Colonic mucosa (tissue), 4 donors: ENCODE data around the gene MYLK. TPM values are rescaled to one million over a fixed set of nuclear protein-coding genes. Genes with fewer than 3 reads are reported as not detected.

ENCODE experiments used
- DNase-seq: peaks from one replicate; pipeline ENCODE4 v3.0.0-alpha.2; 2020
- H3K27ac ChIP-seq: fragments of 200-600 bp; one replicate; pipeline ENCODE4 v1.8.0; 2021
- H3K27me3 ChIP-seq: fragments of 200-600 bp; one replicate; pipeline ENCODE4 v1.8.0; 2021
- H3K36me3 ChIP-seq: fragments of 200-600 bp; one replicate; pipeline ENCODE4 v1.8.0; 2021
- H3K4me1 ChIP-seq: fragments of 200-600 bp; one replicate; pipeline ENCODE4 v1.8.0; 2021; ENCODE audit warnings: mild to moderate bottlenecking
- H3K4me3 ChIP-seq: fragments of 200-600 bp; one replicate; pipeline ENCODE4 v1.8.0; 2021
- H3K9ac ChIP-seq, 2 donors: one replicate each; pipeline ENCODE4 v1.7.0; 2013; ENCODE audit warnings: control low read depth in 2 of 2, low read depth in 2 of 2, low read length in 2 of 2
- H3K9me3 ChIP-seq: fragments of 200-600 bp; one replicate; pipeline ENCODE4 v1.8.0; 2021
- intact Hi-C: fragments of 100-400 bp; cut with DNase I; formaldehyde crosslinking; loops from one replicate; pipeline ENCODE4 v1.14.1; 2022
- total RNA-seq, 2 donors: library from RNA; stranded (reverse); fragmentation: NEBNext Ultra II Directional in 1 of 2; extraction: Animal tissue kit (Norgen Biotek cat#: 25700) in 1 of 2; gene quantifications; one replicate each; pipeline ENCODE4 v1.2.1, GENCODE V29; 2021
- TF ChIP-seq, protein P1 (sequence below): fragments of 200-600 bp; IDR thresholded peaks from one replicate; pipeline ENCODE4 v1.8.0; 2022; ENCODE audit warnings: antibody characterized with exemption, mild to moderate bottlenecking
- donor health status: healthy.
- donor health status: DM: no; HTN: no; CAD: no.
- donor health status: DM: no; HTN: no; CAD: no.

Gene MYLK
- total RNA-seq, 2 donors from 2014 or later: 58.8 to 267 TPM

DNA sequence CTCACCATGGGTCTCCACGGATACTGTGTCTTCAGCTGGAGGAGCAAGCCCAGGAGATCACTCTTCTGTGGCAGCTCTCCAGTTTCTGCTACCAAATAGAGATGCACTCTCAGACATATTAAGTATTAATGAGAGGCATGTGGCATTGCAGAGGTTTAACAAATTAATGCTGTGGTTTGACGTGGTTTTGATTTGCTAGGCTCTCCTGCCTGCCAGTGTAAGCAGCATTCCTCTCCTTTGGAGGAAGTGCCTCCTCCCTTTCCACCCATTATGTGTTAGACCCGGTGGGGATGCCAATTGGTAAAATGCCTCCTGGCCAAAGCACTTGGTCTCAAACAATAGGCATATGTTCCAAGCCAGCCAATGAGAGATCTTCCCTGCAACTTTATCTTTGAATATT lies 124.8 kb downstream of the MYLK start:
- TF ChIP-seq, protein P1, sequence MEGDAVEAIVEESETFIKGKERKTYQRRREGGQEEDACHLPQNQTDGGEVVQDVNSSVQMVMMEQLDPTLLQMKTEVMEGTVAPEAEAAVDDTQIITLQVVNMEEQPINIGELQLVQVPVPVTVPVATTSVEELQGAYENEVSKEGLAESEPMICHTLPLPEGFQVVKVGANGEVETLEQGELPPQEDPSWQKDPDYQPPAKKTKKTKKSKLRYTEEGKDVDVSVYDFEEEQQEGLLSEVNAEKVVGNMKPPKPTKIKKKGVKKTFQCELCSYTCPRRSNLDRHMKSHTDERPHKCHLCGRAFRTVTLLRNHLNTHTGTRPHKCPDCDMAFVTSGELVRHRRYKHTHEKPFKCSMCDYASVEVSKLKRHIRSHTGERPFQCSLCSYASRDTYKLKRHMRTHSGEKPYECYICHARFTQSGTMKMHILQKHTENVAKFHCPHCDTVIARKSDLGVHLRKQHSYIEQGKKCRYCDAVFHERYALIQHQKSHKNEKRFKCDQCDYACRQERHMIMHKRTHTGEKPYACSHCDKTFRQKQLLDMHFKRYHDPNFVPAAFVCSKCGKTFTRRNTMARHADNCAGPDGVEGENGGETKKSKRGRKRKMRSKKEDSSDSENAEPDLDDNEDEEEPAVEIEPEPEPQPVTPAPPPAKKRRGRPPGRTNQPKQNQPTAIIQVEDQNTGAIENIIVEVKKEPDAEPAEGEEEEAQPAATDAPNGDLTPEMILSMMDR: no peak
- Histone ChIP-seq H3K4me3 (no peak overlapping the region), H3K9me3 (no peaks in the 10 kb centered on the region), H3K27me3 (no peaks in the 10 kb centered on the region), H3K4me1 (peaks cover 26% of the 10 kb centered on the region), H3K9ac (no peak overlapping the region), H3K36me3 (no peaks in the 10 kb centered on the region), H3K27ac (no peak overlapping the region)
- DNase-seq: peak; percentile 12
- intact Hi-C loops: no loop called here

DNA sequence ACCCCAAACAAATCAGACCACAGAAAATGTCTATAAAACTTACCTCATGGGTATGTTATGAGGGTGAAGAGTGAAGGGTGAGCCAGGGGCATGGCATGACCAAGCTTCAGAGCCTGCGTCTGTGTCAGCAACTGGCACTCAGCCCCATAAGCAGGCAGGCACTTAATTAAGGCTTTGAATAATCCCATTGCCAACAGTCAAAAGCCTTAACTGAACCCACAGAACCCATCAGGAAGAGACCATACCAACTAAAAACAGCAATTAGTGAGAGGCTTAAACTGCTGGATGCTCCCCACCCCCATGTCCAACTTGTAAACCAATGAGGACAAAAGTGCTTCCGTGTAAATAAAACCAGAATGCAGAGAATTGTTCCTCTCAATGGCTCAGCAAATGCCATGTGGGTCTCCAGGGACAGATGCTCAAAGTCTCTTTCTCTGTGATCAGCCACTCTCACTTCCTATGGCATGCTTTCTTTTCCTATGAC lies 126.0 kb downstream of the MYLK start:
- no peaks in the 10 kb centered on the region for H3K9me3 ChIP-seq
- TF ChIP-seq, protein P1: no peak
- H3K4me3 ChIP-seq: no peak overlapping the region
- intact Hi-C loops: no loop called here
- H3K27ac ChIP-seq: no peak overlapping the region
- no peaks in the 10 kb centered on the region for H3K36me3 ChIP-seq
- peaks cover 26% of the 10 kb centered on the region for H3K4me1 ChIP-seq
- H3K9ac ChIP-seq: no peak overlapping the region
- H3K27me3 ChIP-seq: no peaks in the 10 kb centered on the region
- peak; percentile 18 for DNase-seq

DNA sequence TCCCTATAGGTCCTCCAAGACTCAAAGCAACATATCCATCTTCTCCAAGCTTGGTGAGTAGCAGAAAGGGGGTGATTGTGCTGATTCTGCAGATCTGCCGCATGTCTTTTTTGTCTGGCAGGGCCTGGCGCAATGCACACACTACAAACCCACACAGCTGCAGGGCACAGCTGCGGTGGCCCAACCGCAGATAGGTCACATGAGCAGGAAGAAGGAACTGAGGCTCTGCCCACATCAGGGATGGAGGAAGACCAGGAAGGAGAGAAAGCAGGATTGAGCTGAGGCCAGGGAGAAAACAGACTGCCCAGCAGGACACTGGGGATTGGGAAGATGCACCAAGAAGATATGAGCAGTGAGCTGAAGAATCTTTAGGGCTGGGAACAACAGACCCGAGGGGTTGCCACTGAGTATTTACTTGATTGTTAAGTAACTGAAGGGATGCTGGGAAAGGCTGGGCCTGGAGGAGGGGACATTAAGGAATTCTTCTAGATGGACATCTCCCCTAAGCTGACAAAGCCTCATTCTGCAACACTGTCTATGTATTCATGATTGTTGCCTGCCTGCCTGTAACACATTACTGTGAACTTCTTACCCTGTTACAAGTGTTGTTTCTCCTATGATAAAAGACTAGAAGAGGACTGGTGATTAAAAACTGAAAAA lies 126.7 kb downstream of the MYLK start:
- peaks cover 26% of the 10 kb centered on the region for H3K4me1 ChIP-seq
- intact Hi-C loops: no loop called here
- H3K27ac ChIP-seq: peak overlapping the region; percentile 34
- no peaks in the 10 kb centered on the region for H3K9me3 ChIP-seq
- no peak overlapping the region for H3K9ac ChIP-seq
- H3K4me3 ChIP-seq: no peak overlapping the region
- H3K36me3 ChIP-seq: no peaks in the 10 kb centered on the region
- no peaks in the 10 kb centered on the region for H3K27me3 ChIP-seq
- peak; percentile 73 for DNase-seq
- TF ChIP-seq, protein P1: no peak

DNA sequence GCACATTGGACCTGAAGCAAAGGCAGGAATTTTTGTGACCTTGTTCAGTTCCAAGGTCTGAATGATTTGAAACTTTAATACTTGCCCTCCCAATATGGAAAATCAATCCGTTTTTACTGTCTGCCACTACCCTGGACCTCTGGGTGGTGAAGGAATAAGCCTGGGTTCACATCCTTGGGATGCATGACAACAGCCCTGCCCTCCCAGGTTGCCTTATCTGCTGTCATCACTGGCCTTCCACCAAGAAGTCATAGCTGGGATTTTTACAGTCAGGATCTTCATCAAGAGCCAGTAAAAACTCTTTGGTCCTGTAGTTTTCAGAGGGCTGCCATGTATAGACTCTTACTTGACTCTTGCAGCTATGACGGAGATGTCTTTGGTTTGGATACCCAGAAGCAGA lies 128.6 kb downstream of the MYLK start:
- peak; percentile 36 for DNase-seq
- peak overlapping the region in 1 of 2 donors; percentile 14 for H3K9ac ChIP-seq

DNA sequence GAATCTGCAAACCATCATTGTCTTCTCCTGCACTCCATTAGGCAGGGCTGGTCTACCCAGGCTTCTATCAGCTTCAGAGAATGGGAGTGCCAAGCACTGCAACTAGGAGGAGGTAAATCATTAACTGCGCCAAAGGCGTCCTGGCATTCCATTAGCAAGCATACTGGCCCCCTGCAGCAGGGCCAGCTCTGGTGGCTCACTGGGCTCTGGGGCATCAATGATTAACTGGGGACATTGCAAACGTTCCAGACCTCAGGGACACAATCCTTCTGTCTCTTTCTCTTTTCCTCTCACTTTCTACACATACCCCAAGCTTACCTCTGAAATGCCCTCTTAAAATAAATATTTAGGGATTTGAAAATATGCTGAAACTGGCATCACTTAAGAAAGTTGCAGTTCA lies 129.0 kb downstream of the MYLK start:
- Histone ChIP-seq H3K9me3 (no peaks in the 10 kb centered on the region), H3K4me1 (peaks cover 26% of the 10 kb centered on the region), H3K27ac (peak overlapping the region; percentile 43), H3K9ac (no peak overlapping the region), H3K36me3 (no peaks in the 10 kb centered on the region), H3K27me3 (no peaks in the 10 kb centered on the region), H3K4me3 (no peak overlapping the region)
- TF ChIP-seq, protein P1: no peak
- peak; percentile 79 for DNase-seq
- intact Hi-C loops: no loop called here

More for the DNA sequence above, 128.6 kb downstream of the MYLK start:
- intact Hi-C loops: no loop called here
- TF ChIP-seq, protein P1: no peak
- Histone ChIP-seq H3K27ac (peak overlapping the region; percentile 43), H3K27me3 (no peaks in the 10 kb centered on the region), H3K36me3 (no peaks in the 10 kb centered on the region), H3K9me3 (no peaks in the 10 kb centered on the region), H3K4me1 (peaks cover 26% of the 10 kb centered on the region), H3K4me3 (no peak overlapping the region)
